A549 treated with DMSO at 1 μM for 4 hours (cell line): Measurements from ENCODE around the gene NRK. TPM values are rescaled to one million over a fixed set of nuclear protein-coding genes. Genes with fewer than 3 reads are reported as not detected.

Source experiments
- total RNA-seq: library from RNA; stranded (reverse); fragments of 200-300 nt; extraction: Qiagen RNA extraction; gene quantifications from 5 replicates; pipeline ENCODE4 v1.2.3, GENCODE V29; 2022; ENCODE audit warnings: low read depth

NRK gene
- not detected in 5 replicates for total RNA-seq

GRCh38 chrX:105822138-105823091 is at the start of gene NRK:
TSS of gene NRK (plus strand) at chrX:105822539. CDS start at chrX:105822846, 307 bp downstream.

Other genes starting within 250 kb of the NRK start
- not detected in 5 replicates for gene SERPINA7, start 216.2 kb downstream of the NRK start, total RNA-seq